Measurements from ENCODE around the gene MDC1. TPM values are rescaled to one million over a fixed set of nuclear protein-coding genes. Genes with fewer than 3 reads are reported as not detected.

Gene MDC1
- total RNA-seq, 4 donors from 2014 or later = 7.0 to 13.2 (median 10.4) TPM

GRCh38 chr6:30714263-30714662 is 2.8 kb downstream of the MDC1 start:
- TF ChIP-seq, protein P1, sequence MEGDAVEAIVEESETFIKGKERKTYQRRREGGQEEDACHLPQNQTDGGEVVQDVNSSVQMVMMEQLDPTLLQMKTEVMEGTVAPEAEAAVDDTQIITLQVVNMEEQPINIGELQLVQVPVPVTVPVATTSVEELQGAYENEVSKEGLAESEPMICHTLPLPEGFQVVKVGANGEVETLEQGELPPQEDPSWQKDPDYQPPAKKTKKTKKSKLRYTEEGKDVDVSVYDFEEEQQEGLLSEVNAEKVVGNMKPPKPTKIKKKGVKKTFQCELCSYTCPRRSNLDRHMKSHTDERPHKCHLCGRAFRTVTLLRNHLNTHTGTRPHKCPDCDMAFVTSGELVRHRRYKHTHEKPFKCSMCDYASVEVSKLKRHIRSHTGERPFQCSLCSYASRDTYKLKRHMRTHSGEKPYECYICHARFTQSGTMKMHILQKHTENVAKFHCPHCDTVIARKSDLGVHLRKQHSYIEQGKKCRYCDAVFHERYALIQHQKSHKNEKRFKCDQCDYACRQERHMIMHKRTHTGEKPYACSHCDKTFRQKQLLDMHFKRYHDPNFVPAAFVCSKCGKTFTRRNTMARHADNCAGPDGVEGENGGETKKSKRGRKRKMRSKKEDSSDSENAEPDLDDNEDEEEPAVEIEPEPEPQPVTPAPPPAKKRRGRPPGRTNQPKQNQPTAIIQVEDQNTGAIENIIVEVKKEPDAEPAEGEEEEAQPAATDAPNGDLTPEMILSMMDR (IDR thresholded peaks at IDR 0.05; ENCODE audit: low read depth) = no peak

GRCh38 chr6:30712441-30712945 is 4.6 kb downstream of the MDC1 start:
- TF ChIP-seq, protein P1 (IDR thresholded peaks at IDR 0.05; ENCODE audit: low read depth) = no peak

GRCh38 chr6:30711758-30712380 is 5.2 kb downstream of the MDC1 start:
- TF ChIP-seq, protein P1 (IDR thresholded peaks at IDR 0.05; ENCODE audit: low read depth) = no peak

DNA sequence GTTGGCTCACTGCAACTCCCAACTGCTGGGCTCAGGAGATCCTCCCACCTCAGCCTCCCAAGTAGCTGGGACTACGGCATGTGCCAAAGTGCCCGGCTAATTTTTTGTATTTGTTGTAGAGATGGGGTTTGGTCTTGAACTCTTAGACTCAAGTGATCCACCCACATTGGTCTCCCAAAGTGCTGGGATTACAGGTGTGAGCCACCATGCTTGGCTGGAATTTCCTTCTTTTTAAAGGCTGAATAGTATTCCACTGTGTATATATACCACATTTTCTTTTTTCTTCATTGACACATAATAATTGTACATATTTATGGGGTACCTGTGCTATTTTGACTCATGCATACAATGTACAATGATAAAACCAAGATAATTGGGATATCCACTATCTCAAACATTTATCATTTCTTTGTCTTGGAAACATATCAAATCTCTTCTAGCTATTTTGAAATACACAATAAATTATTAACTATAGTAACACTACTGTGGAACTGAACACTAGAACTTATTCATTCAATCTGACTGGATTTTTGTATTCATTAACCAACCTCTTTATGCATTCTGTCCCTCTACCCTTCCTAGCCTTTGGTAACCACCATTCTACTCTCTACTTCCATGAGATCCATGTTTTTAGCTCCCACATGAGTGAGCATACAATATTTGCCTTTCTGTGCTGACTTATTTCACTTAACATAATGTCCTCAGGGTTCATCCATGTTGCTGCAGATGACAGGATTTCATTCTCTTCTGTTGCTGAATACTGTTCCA is 7.8 kb downstream of the MDC1 start:
- TF ChIP-seq, protein P1 (IDR thresholded peaks at IDR 0.05; ENCODE audit: low read depth) = no peak

DNA sequence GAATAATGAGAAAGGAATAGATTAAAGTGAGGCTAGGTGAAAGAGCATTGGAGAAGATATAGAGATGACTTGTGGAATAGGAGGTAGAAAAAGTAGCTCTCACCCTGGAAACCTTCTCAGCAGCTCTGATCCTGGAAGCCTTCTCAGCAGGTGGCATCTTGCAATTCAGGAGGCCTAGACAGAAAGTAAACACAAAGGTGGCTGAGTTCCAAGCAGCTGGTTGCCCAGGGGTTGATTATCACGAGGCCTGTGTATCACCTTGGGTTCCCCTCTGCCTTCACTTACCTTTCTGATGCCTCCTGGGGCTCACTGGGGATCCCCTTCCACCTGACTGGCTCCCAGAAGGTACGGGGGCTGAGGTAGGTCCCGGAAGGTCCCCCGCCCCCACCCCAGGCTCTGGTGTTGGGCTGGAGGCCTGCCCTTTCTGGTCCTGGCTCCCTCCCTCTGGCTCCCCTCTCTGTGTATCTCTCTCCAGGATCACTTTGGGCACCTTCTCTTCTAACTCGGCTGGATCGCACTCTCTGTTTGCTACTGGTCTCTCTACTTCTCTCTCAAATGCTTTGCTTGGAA is 9.7 kb downstream of the MDC1 start:
- TF ChIP-seq, protein P1 (IDR thresholded peaks at IDR 0.05; ENCODE audit: low read depth) = no peak

- TF ChIP-seq, protein P1 (IDR thresholded peaks at IDR 0.05; ENCODE audit: low read depth) = no peak
Observed at GRCh38 chr6:30705620-30706019, 11.5 kb downstream of the MDC1 start.

DNA sequence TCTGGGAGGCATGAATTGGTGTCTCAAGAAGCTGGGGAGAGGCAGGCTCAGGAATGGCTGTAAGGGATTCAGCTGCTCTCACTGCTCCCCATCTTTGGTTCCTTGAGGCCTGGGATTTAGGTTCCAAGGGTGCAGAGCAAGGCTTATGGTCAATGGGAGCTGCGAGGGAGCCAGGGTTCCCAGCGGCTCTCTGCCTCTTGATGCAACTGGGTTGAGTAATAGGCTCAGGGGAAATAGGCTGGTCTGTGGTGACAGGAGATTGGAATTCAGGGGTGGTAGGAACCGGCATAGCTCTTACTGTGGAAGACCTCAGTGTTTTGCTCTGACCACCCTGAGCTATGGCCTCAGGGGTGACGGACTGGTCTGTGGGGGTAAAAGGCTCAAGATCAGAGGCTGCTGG is 13.3 kb downstream of the MDC1 start:
- TF ChIP-seq, protein P1 (IDR thresholded peaks at IDR 0.05; ENCODE audit: low read depth) = no peak

Measured in subcutaneous adipose tissue (tissue), 4 donors.